C4-2B (cell line): ENCODE measurements around the gene KLRF2.

Source experiments
- CTCF ChIP-seq: fragments of 450-650 bp; conservative IDR thresholded peaks from 2 replicates; pipeline ENCODE4 v1.5.1; 2017; ENCODE audit warnings: mild to moderate bottlenecking
- ZFX ChIP-seq: fragments of 450-650 bp; IDR thresholded peaks from 2 replicates; pipeline ENCODE4 v1.6.1; 2017

GRCh38 chr12:9944391-9944790 is 63.1 kb downstream of the KLRF2 start:
- TF ChIP-seq CTCF (no peak), ZFX (no peak)
